ENCODE measurements around the gene HIPK4.

HIPK4 gene

DNA sequence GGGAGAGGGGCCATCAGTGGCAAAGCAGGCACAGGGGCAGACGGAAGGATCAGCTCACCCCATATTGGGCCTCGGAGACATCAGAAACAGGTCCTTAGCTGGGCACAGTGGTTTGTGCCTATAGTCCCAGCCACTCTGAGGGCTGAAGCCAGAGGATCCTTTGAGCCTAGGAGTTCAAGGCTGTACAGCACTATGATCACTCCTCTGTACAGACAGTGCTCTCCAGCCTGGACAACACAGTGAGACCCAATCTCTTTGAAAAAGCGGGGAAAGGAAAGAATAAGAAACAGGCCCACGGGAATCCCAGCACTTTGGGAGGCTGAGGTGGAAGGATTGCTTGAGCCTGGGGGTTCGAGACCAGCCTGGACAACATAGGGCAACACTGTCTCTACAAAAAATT lies 29.8 kb upstream of the HIPK4 start:
- H3K27ac ChIP-seq = no peak overlapping the region
- no peak for TF ChIP-seq CTCF (conservative IDR thresholded peaks at IDR 0.05)

DNA sequence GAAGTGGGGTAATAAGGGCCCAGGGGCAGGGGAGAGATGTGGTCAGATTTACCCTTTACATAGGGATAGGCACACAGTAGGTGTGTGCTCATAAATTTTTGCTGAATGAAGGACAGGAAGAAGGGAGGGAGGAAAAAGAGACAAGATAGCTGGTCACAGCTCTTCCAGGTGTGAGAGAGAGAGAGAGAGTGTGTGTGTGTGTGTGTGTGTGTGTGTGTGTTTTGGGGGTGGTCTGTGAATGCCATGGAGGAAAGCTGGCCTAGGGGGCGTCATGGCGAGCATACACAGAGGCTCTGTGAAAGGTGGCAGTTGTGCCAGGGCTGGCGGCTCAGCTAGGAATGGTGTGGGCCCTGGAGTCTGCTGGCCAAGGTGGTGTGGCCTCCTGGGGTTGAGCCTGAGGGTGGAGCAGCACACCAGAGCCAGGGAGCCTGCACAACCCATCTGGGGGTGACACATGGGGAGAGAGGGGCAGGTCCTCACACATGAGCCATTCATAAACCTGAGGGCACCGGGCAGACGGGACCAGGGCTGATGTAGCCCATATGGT lies 29.2 kb upstream of the HIPK4 start:
- no peak for TF ChIP-seq CTCF (conservative IDR thresholded peaks at IDR 0.05)
- H3K27ac ChIP-seq = no peak overlapping the region

DNA sequence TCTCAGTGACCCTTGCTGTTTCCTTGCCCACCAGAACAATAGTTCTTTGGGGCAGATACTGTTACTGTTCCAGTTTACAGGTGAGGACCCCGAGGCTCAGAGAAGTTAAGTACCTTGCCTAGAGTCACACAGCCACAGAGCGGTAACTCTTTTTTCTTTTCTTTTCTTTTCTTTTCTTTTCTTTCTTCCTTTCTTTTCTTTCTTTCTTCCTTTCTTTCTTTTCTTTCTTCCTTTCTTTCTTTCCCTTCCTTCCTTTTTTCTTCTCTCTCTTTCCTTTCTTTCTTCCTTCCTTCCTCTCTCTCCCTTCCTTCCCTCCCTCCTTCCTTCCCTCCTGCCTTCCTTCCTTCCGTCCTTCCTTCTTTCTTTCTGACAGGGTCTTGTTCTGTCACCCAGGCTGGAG lies 28.1 kb upstream of the HIPK4 start:
- no peak for TF ChIP-seq CTCF (conservative IDR thresholded peaks at IDR 0.05)
- no peak overlapping the region for H3K27ac ChIP-seq

DNA sequence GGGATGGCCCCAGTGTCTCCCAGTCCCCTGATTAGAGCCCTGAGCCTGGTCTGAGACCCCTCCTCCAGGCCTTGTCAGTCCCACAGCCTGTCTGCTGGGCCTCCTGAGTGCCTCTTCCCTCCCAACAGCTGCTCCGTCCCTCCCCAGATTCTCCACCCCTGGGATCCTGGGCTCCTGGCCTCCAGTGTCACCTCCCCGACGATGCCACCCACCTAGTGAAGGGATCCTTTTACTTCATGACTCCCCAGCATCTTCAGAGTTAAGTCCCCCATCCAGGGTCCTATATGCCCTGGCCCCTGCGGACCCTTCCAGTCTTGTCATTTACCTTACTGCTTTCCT lies 27.6 kb upstream of the HIPK4 start:
- no peak for TF ChIP-seq CTCF (conservative IDR thresholded peaks at IDR 0.05)
- no peak overlapping the region for H3K27ac ChIP-seq

DNA sequence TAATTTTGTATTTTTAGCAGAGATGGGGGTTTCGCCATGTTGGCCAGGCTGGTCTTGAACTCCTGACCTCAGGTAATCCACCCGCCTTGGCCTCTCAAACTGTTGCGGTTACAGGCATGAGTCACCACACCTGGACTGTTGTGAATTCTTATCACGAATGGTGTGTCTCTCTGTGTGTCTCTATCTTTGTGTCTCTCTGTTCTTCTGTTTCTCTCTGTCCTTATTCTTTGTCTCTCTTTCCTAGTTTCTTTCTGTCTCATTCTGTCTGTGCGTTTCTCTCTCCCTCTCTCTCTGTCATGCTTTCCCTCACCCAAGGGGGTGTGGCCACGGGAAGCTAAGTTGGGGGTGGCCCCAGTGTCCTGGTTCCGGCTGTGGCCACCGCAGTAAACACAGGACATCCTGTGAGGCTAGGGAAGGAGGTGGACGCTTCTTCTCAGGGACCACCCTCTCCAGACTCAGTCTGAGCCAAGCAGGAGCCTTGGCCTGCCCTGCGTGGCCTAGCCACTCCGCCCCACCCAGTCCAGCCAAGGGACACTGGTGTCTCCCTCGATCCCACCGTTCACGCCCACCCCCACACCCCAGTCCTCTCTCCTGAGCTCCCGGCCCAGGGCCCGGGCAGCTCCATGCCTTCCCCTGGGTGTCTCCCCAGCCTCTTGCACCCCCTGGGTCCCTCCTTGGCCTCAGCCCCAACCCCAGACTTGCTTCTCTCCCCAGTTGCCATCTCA lies 27.1 kb upstream of the HIPK4 start:
- no peak for TF ChIP-seq CTCF (conservative IDR thresholded peaks at IDR 0.05)

GRCh38 chr19:40415768-40416167 lies 25.8 kb upstream of the HIPK4 start:
- TF ChIP-seq CTCF (conservative IDR thresholded peaks at IDR 0.05) = no peak
- no peak overlapping the region for H3K27ac ChIP-seq

More for the DNA sequence above, 27.1 kb upstream of the HIPK4 start:
- no peak overlapping the region for H3K27ac ChIP-seq

DNA sequence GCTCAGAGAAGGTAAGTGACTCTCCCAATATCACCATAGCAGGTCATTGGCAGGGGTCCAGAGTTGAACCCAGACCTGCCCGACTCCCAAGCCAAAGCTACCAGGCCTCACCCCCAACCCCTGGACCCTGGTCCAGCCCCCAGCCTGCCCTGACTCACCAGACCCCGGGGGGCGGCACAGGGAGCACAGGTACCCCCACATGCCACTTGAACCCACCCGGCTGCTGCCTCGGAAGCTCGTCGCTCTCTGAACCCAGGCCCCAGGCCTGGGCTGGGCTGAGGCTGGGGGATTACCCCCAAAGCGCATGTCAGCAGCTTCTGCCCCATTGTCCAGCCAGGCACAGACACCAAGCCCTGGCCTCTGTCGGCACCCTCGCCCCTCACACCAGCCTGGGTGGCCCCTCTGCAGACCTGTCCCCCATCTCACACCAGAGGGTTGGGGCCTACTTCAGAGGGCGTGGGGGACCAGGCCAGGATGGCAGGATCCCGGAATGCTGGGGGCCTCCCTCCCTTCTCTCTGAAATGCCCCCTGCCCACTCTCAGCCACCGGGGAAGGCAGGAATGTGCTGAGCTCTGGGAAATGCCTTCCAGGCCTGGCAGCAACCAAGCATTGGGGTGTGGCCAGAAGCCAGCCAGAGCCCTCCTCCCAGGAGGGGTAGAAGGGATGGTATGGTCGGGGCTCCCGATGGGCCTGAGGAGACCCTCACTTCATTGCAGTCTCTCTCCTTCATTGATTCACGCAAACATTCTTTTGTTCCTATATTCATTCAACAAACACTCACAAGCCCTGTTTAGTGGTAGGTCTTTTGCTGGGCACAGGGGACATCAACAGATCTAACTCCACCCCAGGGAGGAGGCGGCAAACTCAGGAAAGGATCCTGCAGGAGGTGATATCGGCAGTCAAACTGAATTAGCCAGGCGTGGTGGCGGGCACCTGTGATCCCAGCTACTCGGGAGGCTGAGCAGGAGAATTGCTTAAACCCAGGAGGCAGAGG lies 24.9 kb upstream of the HIPK4 start:
- H3K27ac ChIP-seq = no peak overlapping the region
- TF ChIP-seq CTCF (conservative IDR thresholded peaks at IDR 0.05) = no peak
